Smooth muscle cell (in vitro differentiated cells): ENCODE data around the gene SYT14. TPM values are rescaled to one million over a fixed set of nuclear protein-coding genes. Genes with fewer than 3 reads are reported as not detected.

Source experiments
- DNase-seq: peaks from one replicate; lab custom pipeline; 2025; ENCODE audit not compliant: unreplicated experiment; lab: John Stamatoyannopoulos, UW
- H2AFZ ChIP-seq: fragments of 200-600 bp; sonication (generic); 2 replicates; pipeline ENCODE4 v1.6.0; 2016; ENCODE audit warnings: antibody characterized with exemption, low read depth, mild to moderate bottlenecking
- H3F3A ChIP-seq: fragments of 200-600 bp; sonication (generic); 2 replicates; pipeline ENCODE4 v1.6.0; 2017; ENCODE audit warnings: antibody characterized with exemption, low read depth
- H3K27ac ChIP-seq: fragments of 200-600 bp; sonication (generic); 2 replicates; pipeline ENCODE4 v1.5.1; 2016; ENCODE audit warnings: low read depth, mild to moderate bottlenecking
- H3K27me3 ChIP-seq: fragments of 200-600 bp; sonication (generic); 2 replicates; pipeline ENCODE4 v1.6.1; 2016; ENCODE audit warnings: low read depth, mild to moderate bottlenecking
- H3K36me3 ChIP-seq: fragments of 200-600 bp; sonication (generic); 2 replicates; pipeline ENCODE4 v1.5.1; 2016; ENCODE audit warnings: low read depth
- H3K4me1 ChIP-seq: fragments of 200-600 bp; sonication (generic); 2 replicates; pipeline ENCODE4 v1.5.1; 2016; ENCODE audit warnings: low read depth
- H3K4me2 ChIP-seq: fragments of 200-600 bp; sonication (generic); 2 replicates; pipeline ENCODE4 v1.6.0; 2016; ENCODE audit warnings: mild to moderate bottlenecking
- H3K4me3 ChIP-seq: fragments of 200-600 bp; sonication (generic); 2 replicates; pipeline ENCODE4 v1.5.1; 2016; ENCODE audit warnings: mild to moderate bottlenecking
- H3K79me2 ChIP-seq: fragments of 200-600 bp; sonication (generic); 2 replicates; pipeline ENCODE4 v1.6.0; 2016; ENCODE audit warnings: low read depth, mild to moderate bottlenecking
- H3K9ac ChIP-seq: fragments of 200-600 bp; sonication (generic); 2 replicates; pipeline ENCODE4 v1.6.0; 2016; ENCODE audit warnings: low read depth
- H3K9me3 ChIP-seq: fragments of 200-600 bp; sonication (generic); replicated peaks from 2 replicates; pipeline ENCODE4 v1.5.1; 2016; ENCODE audit warnings: low read depth
- H4K20me1 ChIP-seq: fragments of 200-600 bp; sonication (generic); 2 replicates; pipeline ENCODE4 v1.6.0; 2016; ENCODE audit warnings: low read depth
- CTCF ChIP-seq: fragments of 200-600 bp; sonication (generic); IDR thresholded peaks from 2 replicates; pipeline ENCODE4 v1.5.1; 2017; ENCODE audit warnings: borderline replicate concordance, mild to moderate bottlenecking, antibody characterized with exemption; ENCODE audit not compliant: insufficient read depth, poor library complexity, severe bottlenecking
- WGBS: methylation state at CpG from one replicate; pipeline ENCODE4 v1.1.7; 2016; ENCODE audit warnings: low lambda C conversion rate; 5-methylcytosine and 5-hydroxymethylcytosine counted together
- polyA plus RNA-seq: library from polyadenylated mRNA; unstranded; fragments of >200 nt; fragmentation: Nextera tagmentation; extraction: Ambion mirVana; gene quantifications from 2 replicates; pipeline ENCODE4 v1.2.1, GENCODE V29; 2016
- total RNA-seq: library from RNA; depleted of rRNA; stranded (reverse); fragments of >200 nt; gene quantifications from 2 replicates; pipeline ENCODE4 v1.2.3, GENCODE V29; 2014

SYT14 gene
- total and polyA plus RNA-seq, 2 experiments from 2014 or later: 0.81 TPM; not detected in 1

GRCh38 chr1:210092366-210092765 is 154.3 kb downstream of the SYT14 start:
- H3K4me1 ChIP-seq: no peaks in the 10 kb centered on the region
- no peaks in the 10 kb centered on the region for H3K36me3 ChIP-seq
- H3K4me2 ChIP-seq: no peak overlapping the region
- WGBS: 93% methylated on average over 3 of the region's 3 CpGs
- no peaks in the 10 kb centered on the region for H3F3A ChIP-seq
- H2AFZ ChIP-seq: no peak overlapping the region
- H3K27me3 ChIP-seq: no peaks in the 10 kb centered on the region
- H4K20me1 ChIP-seq: no peaks in the 10 kb centered on the region
- no peaks in the 10 kb centered on the region for H3K79me2 ChIP-seq
- no peak overlapping the region for H3K4me3 ChIP-seq
- no peak overlapping the region for H3K27ac ChIP-seq
- no peak for TF ChIP-seq CTCF
- DNase-seq: no peak
- H3K9me3 ChIP-seq: no peaks in the 10 kb centered on the region
- H3K9ac ChIP-seq: no peak overlapping the region

GRCh38 chr1:210093461-210093860 is 155.4 kb downstream of the SYT14 start:
- Histone ChIP-seq H3K9ac (no peak overlapping the region), H3K27me3 (no peaks in the 10 kb centered on the region), H3K27ac (no peak overlapping the region), H3K4me2 (no peak overlapping the region), H3K9me3 (no peaks in the 10 kb centered on the region), H3K79me2 (no peaks in the 10 kb centered on the region), H3K4me1 (no peaks in the 10 kb centered on the region), H3F3A (no peaks in the 10 kb centered on the region), H3K4me3 (no peak overlapping the region), H3K36me3 (no peaks in the 10 kb centered on the region), H4K20me1 (no peaks in the 10 kb centered on the region), H2AFZ (no peak overlapping the region)
- WGBS: 98% methylated on average over 3 of the region's 3 CpGs
- no peak for DNase-seq
- TF ChIP-seq CTCF: no peak

- Histone ChIP-seq H3K4me3 (no peak overlapping the region), H3F3A (no peaks in the 10 kb centered on the region), H3K27ac (no peak overlapping the region), H3K9ac (no peak overlapping the region), H2AFZ (no peak overlapping the region), H3K79me2 (no peaks in the 10 kb centered on the region), H3K4me1 (no peaks in the 10 kb centered on the region), H4K20me1 (no peaks in the 10 kb centered on the region), H3K27me3 (no peaks in the 10 kb centered on the region), H3K9me3 (no peaks in the 10 kb centered on the region), H3K4me2 (no peak overlapping the region), H3K36me3 (no peaks in the 10 kb centered on the region)
- WGBS: 91% methylated on average over 3 of the region's 3 CpGs
- no peak for DNase-seq
- no peak for TF ChIP-seq CTCF
Observed at GRCh38 chr1:210098356-210098755, 160.3 kb downstream of the SYT14 start.

- TF ChIP-seq CTCF: no peak
- Histone ChIP-seq H3K79me2 (no peaks in the 10 kb centered on the region), H3K27ac (no peak overlapping the region), H3K27me3 (no peaks in the 10 kb centered on the region), H2AFZ (no peak overlapping the region), H3K36me3 (no peaks in the 10 kb centered on the region), H3K4me2 (no peak overlapping the region), H4K20me1 (no peaks in the 10 kb centered on the region), H3K4me3 (no peak overlapping the region), H3F3A (no peaks in the 10 kb centered on the region), H3K4me1 (no peaks in the 10 kb centered on the region), H3K9ac (no peak overlapping the region), H3K9me3 (no peaks in the 10 kb centered on the region)
- WGBS: 85% methylated on average over 1 of the region's 1 CpG
- DNase-seq: no peak
Observed at GRCh38 chr1:210099921-210100320, 161.9 kb downstream of the SYT14 start.
